ENCODE data around the gene INTS2. TPM values are rescaled to one million over a fixed set of nuclear protein-coding genes. Genes with fewer than 3 reads are reported as not detected.
"Not testable (repeated sequence)": the region's sequence is repeated elsewhere in the genome, so short reads cannot be mapped to it uniquely, and the experiment has no call there.

The INTS2 gene
- polyA plus RNA-seq, 2 of the 4 experiments (the other 2 are of a cell fraction) = 14.0 to 35.0 TPM

DNA sequence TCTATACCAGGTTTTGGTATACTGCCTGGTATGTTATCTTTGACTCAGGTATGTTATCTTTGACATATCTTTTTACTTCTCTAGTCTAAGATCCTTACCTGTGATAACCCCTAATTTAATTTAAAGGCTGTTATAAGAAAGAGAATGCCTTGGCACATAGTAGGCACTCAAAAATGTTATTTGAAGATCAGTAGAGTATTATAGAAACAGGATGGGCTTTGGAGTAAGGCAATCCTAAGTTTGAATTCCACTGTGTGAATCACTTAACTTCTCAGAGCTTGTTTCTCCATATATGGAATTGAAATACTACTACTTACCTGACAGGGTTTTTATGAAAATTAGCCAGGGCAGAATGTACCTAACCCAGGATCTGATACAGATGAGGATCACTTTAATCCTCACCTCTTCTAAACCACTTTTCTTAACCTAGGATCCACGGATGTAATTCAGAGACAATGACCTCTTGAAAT, 65.6 kb downstream of the INTS2 start:
- WGBS (ENCODE audit: missing lambda C conversion rate) = 7% methylated on average over 1 of the region's 1 CpG
- TF ChIP-seq JUN (IDR thresholded peaks at IDR 0.05) (no peak), NFE2L2 (conservative IDR thresholded peaks at IDR 0.05; ENCODE audit: low read length) (no peak), ZFP36 (IDR thresholded peaks at IDR 0.05; ENCODE audit: borderline replicate concordance, partially characterized antibody) (no peak), USF2 (IDR thresholded peaks at IDR 0.05) (no peak), FOSB (CRISPR knock-in tag; IDR thresholded peaks at IDR 0.05) (no peak), MAZ (IDR thresholded peaks at IDR 0.05; ENCODE audit: borderline replicate concordance, low read depth, low read length) (no peak)
- ATAC-seq = no peak
- FAIRE-seq = no peak
- Histone ChIP-seq H3K4me3 (peak overlapping the region; percentile 73), H3K9me3 (no peaks in the 10 kb centered on the region), H3K4me2 (peak overlapping the region; percentile 79), H3K4me1 (peaks cover 20% of the 10 kb centered on the region; the same call in 2 of the 3 replicates), H3K27ac (peak overlapping the region; percentile 77 to 85; a peak in 5 of 6 replicates)
- CTCF ChIA-PET = interaction anchor here (0.9 to 2.3 kb wide), 5 partner anchors 11 to 278 kb away, joined by 4 to 8 read pairs (median 4); no protein-coding TSS in a partner anchor
- DNase-seq (ENCODE audit: low read depth in 1 of 2, low spot score in 1 of 2) = no peak
- POLR2A ChIA-PET = interaction anchor here (1.6 to 1.8 kb wide), 2 partner anchors 204 to 247 kb away, joined by 8 to 9 read pairs; no protein-coding TSS in a partner anchor

DNA sequence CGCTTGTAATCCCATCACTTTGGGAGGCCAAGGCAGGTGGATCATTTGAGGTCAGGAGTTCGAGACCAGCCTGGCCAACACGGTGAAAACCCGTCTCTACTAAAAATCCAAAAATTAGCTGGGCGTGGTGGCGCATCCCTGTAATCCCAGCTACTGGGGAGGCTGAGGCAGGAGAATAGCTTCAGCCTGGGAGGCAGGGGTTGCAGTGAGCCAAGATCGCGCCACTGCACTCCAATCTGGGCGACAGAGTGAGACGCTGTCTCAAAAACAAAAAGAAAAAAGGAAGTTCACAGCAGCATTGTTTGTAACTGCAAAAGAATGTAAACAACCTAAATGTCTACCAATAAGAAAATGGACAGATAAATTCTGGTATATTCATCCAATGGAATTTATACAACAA, 67.4 kb downstream of the INTS2 start:
- H3K27ac ChIP-seq; DNase-seq (ENCODE audit: low read depth in 1 of 2, low spot score in 1 of 2); H3K9me3 ChIP-seq; H3K4me3 ChIP-seq; H3K4me2 ChIP-seq; FAIRE-seq; ATAC-seq; POLR2A ChIA-PET: not testable (repeated sequence)
- WGBS (ENCODE audit: missing lambda C conversion rate) = 89% methylated on average over 10 of the region's 10 CpGs
- peaks cover 20% of the 10 kb centered on the region; the same call in 2 of the 3 replicates for H3K4me1 ChIP-seq
- CTCF ChIA-PET = interaction anchor here (1.8 kb wide), 1 partner anchor 249 kb away, joined by 8 read pairs; no protein-coding TSS in a partner anchor

- no peak overlapping the region for H3K27ac ChIP-seq
- WGBS (ENCODE audit: missing lambda C conversion rate) = 96% methylated on average over 1 of the region's 1 CpG
- TF ChIP-seq NPAS2 (CRISPR knock-in tag; IDR thresholded peaks at IDR 0.05; ENCODE audit: borderline replicate concordance) = no peak
- TF ChIP-seq, protein P1, sequence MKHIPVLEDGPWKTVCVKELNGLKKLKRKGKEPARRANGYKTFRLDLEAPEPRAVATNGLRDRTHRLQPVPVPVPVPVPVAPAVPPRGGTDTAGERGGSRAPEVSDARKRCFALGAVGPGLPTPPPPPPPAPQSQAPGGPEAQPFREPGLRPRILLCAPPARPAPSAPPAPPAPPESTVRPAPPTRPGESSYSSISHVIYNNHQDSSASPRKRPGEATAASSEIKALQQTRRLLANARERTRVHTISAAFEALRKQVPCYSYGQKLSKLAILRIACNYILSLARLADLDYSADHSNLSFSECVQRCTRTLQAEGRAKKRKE (CRISPR knock-in tag; IDR thresholded peaks at IDR 0.05; ENCODE audit: low read depth) = no peak
- no peak for TF ChIP-seq CHD4 (IDR thresholded peaks at IDR 0.05; ENCODE audit: borderline replicate concordance)
- no peak for TF ChIP-seq MAX (IDR thresholded peaks at IDR 0.05)
- no peak for TF ChIP-seq HMGXB4 (CRISPR knock-in tag; IDR thresholded peaks at IDR 0.05; ENCODE audit: borderline replicate concordance)
- TF ChIP-seq E2F6 (IDR thresholded peaks at IDR 0.05; ENCODE audit: borderline replicate concordance, low read depth) = no peak
- no peak for TF ChIP-seq NR3C1 (IDR thresholded peaks at IDR 0.05)
- no peak for TF ChIP-seq EHMT2 (IDR thresholded peaks at IDR 0.05; ENCODE audit: low read depth)
- TF ChIP-seq POLR2A (IDR thresholded peaks at IDR 0.05; ENCODE audit: low read length) = no peak
- TF ChIP-seq RAD21 (conservative IDR thresholded peaks at IDR 0.05 in 1 of 2, IDR thresholded peaks at IDR 0.05 in 1 of 2) = no peak
- no peak for TF ChIP-seq TP53 (CRISPR knock-in tag; IDR thresholded peaks at IDR 0.05)
- TF ChIP-seq HDAC2 (IDR thresholded peaks at IDR 0.05) = no peak
- no peak overlapping the region for H3K4me3 ChIP-seq
- DNase-seq (ENCODE audit: low read depth in 1 of 2, low spot score in 1 of 2) (no peak), ATAC-seq (no peak), FAIRE-seq (no peak)
- ChIA-PET CTCF (interaction anchor here (0.6 to 1.4 kb wide), 3 partner anchors 11 to 273 kb away, joined by 3 read pairs; no protein-coding TSS in a partner anchor), POLR2A (no interaction called here)
- H3K4me1 ChIP-seq = peaks cover 2% of the 10 kb centered on the region; the same call in 2 of the 3 replicates
- no peak overlapping the region for H3K4me2 ChIP-seq
- no peaks in the 10 kb centered on the region for H3K9me3 ChIP-seq
Measured at GRCh38 chr17:61856035-61856434, 71.7 kb downstream of the INTS2 start.
